Endothelial cell of umbilical vein (primary cell): ENCODE measurements around the gene RASL10B.

Experiments used
- CTCF ChIP-seq, 2 donors: IDR thresholded peaks; 1 replicate in 1 of 2; 2 replicates in 1 of 2; pipeline ENCODE4 v1.5.1; 2011; ENCODE audit warnings: low read length in 2 of 2, mild to moderate bottlenecking in 2 of 2, moderate library complexity in 2 of 2, control low read depth in 1 of 2, inconsistent platforms in 1 of 2, low read depth in 1 of 2; ENCODE audit not compliant: insufficient read depth in 1 of 2; ENCODE audit errors: extremely low read depth in 1 of 2
- FOS ChIP-seq: IDR thresholded peaks from 2 replicates; pipeline ENCODE4 v1.6.1; 2011; ENCODE audit warnings: mild to moderate bottlenecking, low read length, moderate library complexity, borderline replicate concordance; ENCODE audit not compliant: insufficient read depth
- POLR2A ChIP-seq: IDR thresholded peaks from 2 replicates; pipeline ENCODE4 v1.6.1; 2012; ENCODE audit warnings: low read depth, mild to moderate bottlenecking, control low read depth, low read length

GRCh38 chr17:35761601-35762000 lies 30.2 kb downstream of the RASL10B start:
- TF ChIP-seq POLR2A (no peak), CTCF (IDR thresholded peaks at IDR 0.05; ENCODE audit: extremely low read depth in 1 of 2, insufficient read depth in 1 of 2, low read depth in 1 of 2, low read length in 2 of 2) (no peak), FOS (no peak)
